Smooth muscle cell (in vitro differentiated cells): ENCODE results near the gene NIFK. TPM values are rescaled to one million over a fixed set of nuclear protein-coding genes. Genes with fewer than 3 reads are reported as not detected.
A peak's percentile ranks its signal among the peaks of the same experiment; 100 is the strongest.
"Not testable (repeated sequence)": the region's sequence is repeated elsewhere in the genome, so short reads cannot be mapped to it uniquely, and the experiment has no call there.

ENCODE experiments used
- DNase-seq: peaks from one replicate; lab custom pipeline; 2025; ENCODE audit not compliant: unreplicated experiment; lab: John Stamatoyannopoulos, UW
- H2AFZ ChIP-seq: fragments of 200-600 bp; sonication (generic); 2 replicates; pipeline ENCODE4 v1.6.0; 2016; ENCODE audit warnings: antibody characterized with exemption, low read depth, mild to moderate bottlenecking
- H3F3A ChIP-seq: fragments of 200-600 bp; sonication (generic); 2 replicates; pipeline ENCODE4 v1.6.0; 2017; ENCODE audit warnings: antibody characterized with exemption, low read depth
- H3K27ac ChIP-seq: fragments of 200-600 bp; sonication (generic); 2 replicates; pipeline ENCODE4 v1.5.1; 2016; ENCODE audit warnings: low read depth, mild to moderate bottlenecking
- H3K27me3 ChIP-seq: fragments of 200-600 bp; sonication (generic); 2 replicates; pipeline ENCODE4 v1.6.1; 2016; ENCODE audit warnings: low read depth, mild to moderate bottlenecking
- H3K36me3 ChIP-seq: fragments of 200-600 bp; sonication (generic); 2 replicates; pipeline ENCODE4 v1.5.1; 2016; ENCODE audit warnings: low read depth
- H3K4me1 ChIP-seq: fragments of 200-600 bp; sonication (generic); 2 replicates; pipeline ENCODE4 v1.5.1; 2016; ENCODE audit warnings: low read depth
- H3K4me2 ChIP-seq: fragments of 200-600 bp; sonication (generic); 2 replicates; pipeline ENCODE4 v1.6.0; 2016; ENCODE audit warnings: mild to moderate bottlenecking
- H3K4me3 ChIP-seq: fragments of 200-600 bp; sonication (generic); 2 replicates; pipeline ENCODE4 v1.5.1; 2016; ENCODE audit warnings: mild to moderate bottlenecking
- H3K79me2 ChIP-seq: fragments of 200-600 bp; sonication (generic); 2 replicates; pipeline ENCODE4 v1.6.0; 2016; ENCODE audit warnings: low read depth, mild to moderate bottlenecking
- H3K9ac ChIP-seq: fragments of 200-600 bp; sonication (generic); 2 replicates; pipeline ENCODE4 v1.6.0; 2016; ENCODE audit warnings: low read depth
- H3K9me3 ChIP-seq: fragments of 200-600 bp; sonication (generic); replicated peaks from 2 replicates; pipeline ENCODE4 v1.5.1; 2016; ENCODE audit warnings: low read depth
- H4K20me1 ChIP-seq: fragments of 200-600 bp; sonication (generic); 2 replicates; pipeline ENCODE4 v1.6.0; 2016; ENCODE audit warnings: low read depth
- WGBS: methylation state at CpG from one replicate; pipeline ENCODE4 v1.1.7; 2016; ENCODE audit warnings: low lambda C conversion rate; 5-methylcytosine and 5-hydroxymethylcytosine counted together
- polyA plus RNA-seq: library from polyadenylated mRNA; unstranded; fragments of >200 nt; fragmentation: Nextera tagmentation; extraction: Ambion mirVana; gene quantifications from 2 replicates; pipeline ENCODE4 v1.2.1, GENCODE V29; 2016
- total RNA-seq: library from RNA; depleted of rRNA; stranded (reverse); fragments of >200 nt; gene quantifications from 2 replicates; pipeline ENCODE4 v1.2.3, GENCODE V29; 2014
- TF ChIP-seq, protein P1 (sequence below): fragments of 200-600 bp; sonication (generic); IDR thresholded peaks from 2 replicates; pipeline ENCODE4 v1.5.1; 2017; ENCODE audit warnings: borderline replicate concordance, mild to moderate bottlenecking, antibody characterized with exemption; ENCODE audit not compliant: insufficient read depth, poor library complexity, severe bottlenecking

The NIFK gene
- total and polyA plus RNA-seq, 2 experiments from 2014 or later: 43.6 to 92.5 TPM

- H3K79me2 ChIP-seq: no peaks in the 10 kb centered on the region
- no peak overlapping the region for H3K4me3 ChIP-seq
- H3K4me1 ChIP-seq: peaks cover 2% of the 10 kb centered on the region
- no peaks in the 10 kb centered on the region for H3F3A ChIP-seq
- H3K27me3 ChIP-seq: no peaks in the 10 kb centered on the region
- no peak overlapping the region for H3K9ac ChIP-seq
- no peak overlapping the region for H3K4me2 ChIP-seq
- 89% methylated on average over 7 of the region's 7 CpGs for WGBS
- H3K9me3 ChIP-seq: no peaks in the 10 kb centered on the region
- no peak overlapping the region for H2AFZ ChIP-seq
- TF ChIP-seq, protein P1, sequence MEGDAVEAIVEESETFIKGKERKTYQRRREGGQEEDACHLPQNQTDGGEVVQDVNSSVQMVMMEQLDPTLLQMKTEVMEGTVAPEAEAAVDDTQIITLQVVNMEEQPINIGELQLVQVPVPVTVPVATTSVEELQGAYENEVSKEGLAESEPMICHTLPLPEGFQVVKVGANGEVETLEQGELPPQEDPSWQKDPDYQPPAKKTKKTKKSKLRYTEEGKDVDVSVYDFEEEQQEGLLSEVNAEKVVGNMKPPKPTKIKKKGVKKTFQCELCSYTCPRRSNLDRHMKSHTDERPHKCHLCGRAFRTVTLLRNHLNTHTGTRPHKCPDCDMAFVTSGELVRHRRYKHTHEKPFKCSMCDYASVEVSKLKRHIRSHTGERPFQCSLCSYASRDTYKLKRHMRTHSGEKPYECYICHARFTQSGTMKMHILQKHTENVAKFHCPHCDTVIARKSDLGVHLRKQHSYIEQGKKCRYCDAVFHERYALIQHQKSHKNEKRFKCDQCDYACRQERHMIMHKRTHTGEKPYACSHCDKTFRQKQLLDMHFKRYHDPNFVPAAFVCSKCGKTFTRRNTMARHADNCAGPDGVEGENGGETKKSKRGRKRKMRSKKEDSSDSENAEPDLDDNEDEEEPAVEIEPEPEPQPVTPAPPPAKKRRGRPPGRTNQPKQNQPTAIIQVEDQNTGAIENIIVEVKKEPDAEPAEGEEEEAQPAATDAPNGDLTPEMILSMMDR: no peak
- H4K20me1 ChIP-seq: no peaks in the 10 kb centered on the region
- H3K27ac ChIP-seq: no peak overlapping the region
- no peaks in the 10 kb centered on the region for H3K36me3 ChIP-seq
- no peak for DNase-seq
Measured at GRCh38 chr2:121696410-121696930, 40.2 kb downstream of the NIFK start.

- Histone ChIP-seq H3K4me3 (no peak overlapping the region), H3K4me2 (no peak overlapping the region), H2AFZ (no peak overlapping the region), H3F3A (no peaks in the 10 kb centered on the region), H3K27ac (peak overlapping the region; percentile 80), H3K9ac (no peak overlapping the region), H3K27me3 (no peaks in the 10 kb centered on the region), H3K9me3 (no peaks in the 10 kb centered on the region), H3K79me2 (no peaks in the 10 kb centered on the region), H4K20me1 (no peaks in the 10 kb centered on the region), H3K4me1 (peaks cover 2% of the 10 kb centered on the region), H3K36me3 (no peaks in the 10 kb centered on the region)
- DNase-seq: no peak
- TF ChIP-seq, protein P1: no peak
- WGBS: 43% methylated on average over 2 of the region's 2 CpGs
Measured at GRCh38 chr2:121695171-121695451, 41.6 kb downstream of the NIFK start.

- DNase-seq: no peak
- TF ChIP-seq, protein P1: no peak
- no peaks in the 10 kb centered on the region for H3K79me2 ChIP-seq
- H3K9me3 ChIP-seq: no peaks in the 10 kb centered on the region
- peak overlapping the region; percentile 80 for H3K27ac ChIP-seq
- no peaks in the 10 kb centered on the region for H3F3A ChIP-seq
- H3K36me3 ChIP-seq: no peaks in the 10 kb centered on the region
- no peaks in the 10 kb centered on the region for H3K4me1 ChIP-seq
- H3K4me2 ChIP-seq: peak overlapping the region; percentile 44
- no peaks in the 10 kb centered on the region for H4K20me1 ChIP-seq
- H2AFZ ChIP-seq: no peak overlapping the region
- H3K27me3 ChIP-seq: no peaks in the 10 kb centered on the region
- no peak overlapping the region for H3K4me3 ChIP-seq
- 62% methylated on average over 6 of the region's 6 CpGs for WGBS
- H3K9ac ChIP-seq: no peak overlapping the region
Measured at GRCh38 chr2:121694398-121695170, 42.1 kb downstream of the NIFK start.

DNA sequence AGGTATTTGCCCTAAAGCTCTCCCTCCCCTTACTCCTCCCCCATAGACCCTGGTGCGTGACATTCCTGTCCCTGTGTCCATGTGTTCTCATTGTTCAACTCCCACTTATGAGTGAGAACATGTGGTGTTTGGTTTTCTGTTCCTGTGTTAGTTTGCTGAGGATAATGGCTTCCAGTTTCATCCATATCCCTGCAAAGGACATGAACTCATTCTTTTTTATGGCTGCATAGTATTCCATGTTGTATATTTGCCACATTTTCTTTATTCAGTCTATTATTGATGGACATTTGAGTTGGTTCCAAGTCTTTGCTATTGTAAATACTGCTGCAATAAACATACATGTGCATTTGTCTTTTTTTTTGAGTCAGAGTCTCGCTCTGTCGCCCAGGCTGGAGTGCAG is 46.1 kb downstream of the NIFK start:
- H3K9me3 ChIP-seq, H3K4me1 ChIP-seq, H3K4me2 ChIP-seq, DNase-seq, H3K27me3 ChIP-seq, H3K4me3 ChIP-seq, H3K9ac ChIP-seq, H3K79me2 ChIP-seq, H3F3A ChIP-seq, H3K36me3 ChIP-seq, H4K20me1 ChIP-seq, H3K27ac ChIP-seq, H2AFZ ChIP-seq: not testable (repeated sequence)
- WGBS: 98% methylated on average over 3 of the region's 3 CpGs
